KG1 (cell line): Measurements from ENCODE around the gene CCNJL.

Experiments
- DNase-seq: peaks from one replicate; lab custom pipeline; 2025; lab: John Stamatoyannopoulos, UW

Gene CCNJL

DNA sequence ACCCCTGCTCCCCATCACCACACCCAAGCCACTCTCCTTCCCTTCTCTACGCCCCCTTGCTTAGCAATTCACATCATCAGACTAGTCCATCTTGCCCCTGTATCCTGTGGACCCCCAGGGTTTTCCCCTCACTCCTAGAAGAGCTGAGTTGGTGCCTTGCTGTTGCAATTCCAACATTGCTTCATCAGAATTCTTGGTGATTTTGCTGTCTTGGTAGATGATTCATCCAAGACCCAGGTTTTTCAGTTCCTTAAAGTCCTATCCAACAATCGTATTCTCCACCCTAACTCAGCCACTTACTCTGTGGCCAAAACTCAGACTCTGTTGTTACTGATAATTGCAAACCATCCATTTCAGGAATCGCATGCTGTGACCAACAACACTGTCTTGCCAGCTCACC, 21.4 kb upstream of the CCNJL start:
- no peak for DNase-seq

GRCh38 chr5:160330212-160330611, 17.8 kb upstream of the CCNJL start:
- DNase-seq, result no peak

GRCh38 chr5:160327818-160328217, 15.5 kb upstream of the CCNJL start:
- DNase-seq, result no peak

DNA sequence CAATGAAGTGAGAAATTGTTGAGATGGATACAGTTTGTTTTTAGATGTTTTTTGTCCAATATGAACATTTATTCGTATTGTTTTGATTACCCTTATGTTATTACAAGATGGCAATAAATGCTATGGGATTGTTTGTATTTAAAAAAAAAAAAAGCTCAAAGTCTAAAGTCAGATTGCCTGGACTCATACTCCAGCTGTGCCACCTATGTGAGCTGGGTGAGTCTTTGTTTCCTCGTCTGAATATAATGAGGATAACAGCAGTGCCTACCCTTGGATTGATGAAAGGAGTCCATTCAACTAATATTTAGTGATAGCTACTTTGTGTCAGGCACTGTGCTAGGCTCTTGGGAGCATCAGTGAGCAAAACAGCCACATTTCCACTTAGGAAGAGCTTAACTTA, 14.6 kb upstream of the CCNJL start:
- no peak for DNase-seq

GRCh38 chr5:160325716-160326115, 13.4 kb upstream of the CCNJL start:
- DNase-seq, result no peak

- DNase-seq, result no peak
Measured at GRCh38 chr5:160324886-160325285, 12.5 kb upstream of the CCNJL start.

DNA sequence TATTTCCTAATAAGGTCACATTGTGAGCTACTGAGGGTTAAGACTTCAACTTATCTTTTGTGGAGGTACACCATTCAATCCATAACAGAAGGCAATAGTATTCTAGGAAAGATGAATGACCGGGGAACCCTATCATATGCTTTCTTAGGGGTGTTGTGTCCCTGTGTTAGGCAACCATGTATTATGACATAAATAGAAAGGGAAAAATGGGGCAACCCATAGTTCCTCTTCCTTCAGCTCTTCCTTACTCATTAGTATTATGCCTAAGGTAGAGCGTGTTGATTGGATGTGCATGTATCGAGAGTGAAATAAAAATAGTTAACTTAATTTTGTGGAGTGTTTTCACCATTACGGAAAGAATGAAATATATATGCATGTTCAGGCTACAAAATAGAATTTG, 6.0 kb upstream of the CCNJL start:
- no peak for DNase-seq

- no peak for DNase-seq
Measured at GRCh38 chr5:160317434-160317833, 5.1 kb upstream of the CCNJL start.

GRCh38 chr5:160315968-160316367, 3.6 kb upstream of the CCNJL start:
- DNase-seq, result no peak

- no peak for DNase-seq
Measured at GRCh38 chr5:160312960-160313727, 780 bp upstream of the CCNJL start.

DNA sequence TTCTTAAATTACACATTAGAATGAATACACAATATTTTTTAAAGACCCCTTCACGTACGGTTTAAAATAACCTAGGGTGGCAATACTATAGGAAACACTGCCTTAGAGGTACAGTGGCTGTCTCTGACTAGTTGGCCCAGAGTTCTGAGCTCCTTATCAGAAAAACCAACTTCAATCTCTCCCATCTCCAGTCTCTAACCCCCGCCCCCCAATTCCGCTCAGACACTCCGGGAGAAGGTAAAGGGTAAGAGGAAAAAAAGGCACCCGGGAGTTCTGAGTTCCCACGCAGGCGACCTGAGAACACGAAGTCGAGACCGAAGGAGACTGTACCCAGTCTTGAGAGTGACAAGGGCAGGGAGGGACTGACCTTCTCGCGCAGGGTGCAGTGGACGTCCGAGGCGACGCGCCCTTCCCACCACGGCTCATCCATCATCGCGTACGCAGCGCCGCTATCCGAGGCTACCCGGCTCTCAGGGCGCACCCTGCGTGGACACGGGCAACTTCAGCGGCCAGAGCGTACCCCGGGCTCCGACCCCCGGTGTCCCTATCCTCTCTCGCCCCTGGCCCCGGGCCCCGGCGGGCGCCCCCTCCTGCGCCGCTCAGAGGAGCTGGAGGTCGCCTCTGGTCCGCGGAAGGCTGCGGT, 752 bp downstream of the CCNJL start:
- DNase-seq, result no peak

DNA sequence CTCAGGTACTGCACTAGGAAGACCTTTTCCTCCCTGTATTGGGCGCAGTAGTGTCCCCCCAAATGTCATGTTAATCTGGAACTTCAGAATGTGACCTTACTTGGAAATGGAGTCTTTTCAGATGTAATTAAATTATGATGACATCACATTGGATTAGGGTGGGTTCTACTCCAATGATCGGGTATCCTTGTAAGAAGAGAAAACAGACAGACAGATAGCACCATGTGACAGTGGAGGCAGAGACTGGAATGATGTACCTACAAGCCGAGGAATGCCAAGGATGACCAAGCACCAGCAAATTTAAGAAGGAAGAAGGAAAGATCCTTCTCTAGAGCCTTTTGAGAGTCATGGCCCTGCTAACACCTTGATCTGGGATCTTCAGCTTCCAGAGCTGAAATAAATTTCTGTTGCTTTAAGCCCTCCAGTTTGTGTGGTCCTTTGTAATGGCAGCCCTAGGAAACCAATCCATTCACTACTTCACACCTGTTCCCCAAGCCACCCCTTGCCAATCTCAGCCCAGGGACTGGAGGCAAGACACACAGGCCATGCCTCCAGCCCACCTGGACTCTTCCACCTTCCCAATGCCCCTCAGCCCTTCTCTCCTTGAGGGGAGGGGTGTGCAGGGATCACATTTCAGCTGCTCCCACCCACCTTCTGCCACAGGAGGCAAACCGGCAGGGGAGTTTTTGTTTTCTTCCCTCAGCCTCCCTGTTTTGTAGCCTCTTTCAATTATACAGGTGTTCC, 1.6 kb downstream of the CCNJL start:
- no peak for DNase-seq

DNA sequence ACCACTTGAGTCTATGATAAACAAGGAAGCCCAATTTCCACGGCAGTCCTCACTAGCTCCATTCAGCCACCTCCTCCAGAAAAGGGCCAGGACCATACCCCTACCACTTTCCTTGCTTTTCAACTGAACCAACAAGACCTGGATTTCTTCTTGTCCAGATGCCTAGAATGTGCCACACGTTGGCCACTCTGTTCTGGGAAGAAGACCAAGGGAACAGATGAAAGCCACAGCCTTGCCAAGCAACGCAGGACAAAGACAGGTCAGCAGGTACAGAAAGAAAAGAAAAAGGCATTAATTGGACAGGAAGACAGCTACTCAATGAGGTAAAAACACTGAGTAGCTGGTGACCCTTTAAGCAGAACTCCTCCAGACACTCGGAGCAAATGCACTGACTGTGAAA, 2.2 kb downstream of the CCNJL start:
- no peak for DNase-seq

DNA sequence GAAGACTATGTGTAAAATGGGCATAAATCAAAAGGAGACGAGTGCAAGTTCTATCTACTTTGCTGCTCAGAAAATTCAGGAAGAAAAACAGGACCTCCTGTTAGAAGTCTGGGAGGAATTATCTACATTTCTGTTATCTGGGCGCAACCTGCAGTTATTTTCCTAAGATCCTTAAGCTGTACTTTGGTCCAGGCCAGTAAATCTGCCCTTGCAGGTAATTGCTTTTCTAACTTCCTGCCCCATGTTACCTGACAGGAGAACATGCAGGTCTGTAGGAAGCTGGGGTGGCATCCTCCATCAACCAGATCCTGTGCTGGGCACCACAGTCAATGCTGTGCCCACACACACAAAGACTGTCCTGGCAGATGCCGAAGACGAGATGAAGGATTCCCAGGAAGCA, 5.7 kb downstream of the CCNJL start:
- DNase-seq, result no peak

- no peak for DNase-seq
Measured at GRCh38 chr5:160305319-160305718, 7.0 kb downstream of the CCNJL start.

- no peak for DNase-seq
Measured at GRCh38 chr5:160303690-160304089, 8.7 kb downstream of the CCNJL start.

GRCh38 chr5:160298189-160298588, 14.2 kb downstream of the CCNJL start:
- no peak for DNase-seq

DNA sequence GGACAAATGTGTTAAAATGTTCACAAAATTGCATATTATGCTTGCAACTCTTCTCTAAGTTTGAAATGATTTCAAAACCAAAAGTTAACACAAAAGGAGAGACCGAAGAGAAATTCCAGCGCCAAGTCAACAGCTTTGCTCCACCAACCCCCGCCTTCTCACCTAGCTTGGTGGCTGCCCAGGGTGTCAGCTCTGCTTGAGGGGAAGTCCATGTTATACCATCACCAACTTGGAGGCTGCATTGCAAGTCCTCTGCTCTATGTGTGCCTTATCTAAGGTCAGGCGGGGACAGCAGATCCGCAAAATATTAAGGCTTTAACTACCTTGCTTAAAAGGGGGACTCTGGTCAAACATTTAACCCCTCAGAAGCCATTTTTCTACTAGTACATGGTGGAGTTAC, 14.6 kb downstream of the CCNJL start:
- DNase-seq, result no peak

GRCh38 chr5:160297004-160297403, 15.4 kb downstream of the CCNJL start:
- DNase-seq, result no peak

- DNase-seq, result no peak
Measured at GRCh38 chr5:160296496-160296895, 15.9 kb downstream of the CCNJL start.

DNA sequence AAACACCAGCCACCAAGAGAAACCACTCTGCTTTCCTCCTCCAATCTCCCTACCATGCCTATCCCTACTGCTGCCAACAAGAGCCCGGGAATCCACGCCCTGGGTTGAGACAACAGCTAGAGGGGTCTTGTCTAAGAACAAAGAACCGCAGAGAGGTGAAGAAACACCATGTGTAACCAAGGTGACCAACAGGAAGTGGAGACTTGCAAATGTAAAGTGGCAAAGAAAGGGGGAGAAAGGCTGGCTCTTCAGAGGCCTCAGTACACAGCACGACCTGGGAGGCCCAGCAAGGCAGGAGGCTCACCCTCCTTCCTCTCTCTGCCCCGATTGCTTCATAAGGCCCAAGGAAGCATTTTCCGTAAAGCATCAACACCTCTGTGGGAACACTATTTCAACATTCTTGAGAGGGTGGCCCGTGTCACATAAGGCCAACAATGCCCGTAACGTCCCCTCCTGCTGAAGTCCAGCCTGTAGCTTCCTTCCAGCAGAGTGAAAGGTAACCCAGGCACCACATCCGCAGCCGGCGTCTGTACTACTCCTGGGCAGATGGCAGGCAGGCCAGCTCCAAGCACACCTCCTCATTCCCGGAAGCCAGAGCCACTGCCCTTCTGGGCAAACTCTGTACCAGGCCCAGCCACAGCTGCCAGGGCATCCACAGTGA, 18.3 kb downstream of the CCNJL start:
- DNase-seq, result no peak

- DNase-seq, result no peak
Measured at GRCh38 chr5:160293386-160293785, 19.0 kb downstream of the CCNJL start.

DNA sequence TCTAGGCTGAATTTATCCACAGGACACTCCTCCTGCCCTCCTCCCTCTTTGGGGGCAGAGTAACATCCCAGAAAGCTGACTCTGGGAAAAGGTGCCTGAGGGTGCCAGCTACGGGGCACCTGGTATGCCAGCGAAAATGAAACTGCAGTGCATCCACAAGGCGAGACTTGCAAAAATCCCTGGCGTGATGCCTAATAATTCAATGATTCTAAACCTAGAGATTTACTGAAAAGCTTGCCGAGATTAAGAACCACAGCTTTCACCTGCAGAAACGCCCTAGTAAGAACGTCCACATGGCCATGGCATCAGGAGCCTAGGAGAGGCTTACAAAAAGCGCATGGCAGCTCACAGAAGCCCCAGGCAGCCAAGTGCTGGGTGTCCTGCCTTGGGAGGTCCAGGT, 20.9 kb downstream of the CCNJL start:
- DNase-seq, result no peak
